ENCODE results near the gene RTL1. TPM values are rescaled to one million over a fixed set of nuclear protein-coding genes. Genes with fewer than 3 reads are reported as not detected.

The RTL1 gene
- total RNA-seq, 1 donor from 2014 or later: not detected

- ATAC-seq (ENCODE audit: low read depth) (no peak), DNase-seq (no peak)
- ChIA-PET CTCF (no interaction called here), POLR2A (no interaction called here)
- Mint-ChIP-seq H3K9me3 (no peaks in the 10 kb centered on the region), H3K4me3 (no peak overlapping the region), H3K4me1 (no peaks in the 10 kb centered on the region), H3K27me3 (no peaks in the 10 kb centered on the region), H3K27ac (no peak overlapping the region), H3K36me3 (ENCODE audit: low read depth) (no peaks in the 10 kb centered on the region)
- intact Hi-C loops (cut with micrococcal nuclease): no loop called here
- TF ChIP-seq, protein P1, sequence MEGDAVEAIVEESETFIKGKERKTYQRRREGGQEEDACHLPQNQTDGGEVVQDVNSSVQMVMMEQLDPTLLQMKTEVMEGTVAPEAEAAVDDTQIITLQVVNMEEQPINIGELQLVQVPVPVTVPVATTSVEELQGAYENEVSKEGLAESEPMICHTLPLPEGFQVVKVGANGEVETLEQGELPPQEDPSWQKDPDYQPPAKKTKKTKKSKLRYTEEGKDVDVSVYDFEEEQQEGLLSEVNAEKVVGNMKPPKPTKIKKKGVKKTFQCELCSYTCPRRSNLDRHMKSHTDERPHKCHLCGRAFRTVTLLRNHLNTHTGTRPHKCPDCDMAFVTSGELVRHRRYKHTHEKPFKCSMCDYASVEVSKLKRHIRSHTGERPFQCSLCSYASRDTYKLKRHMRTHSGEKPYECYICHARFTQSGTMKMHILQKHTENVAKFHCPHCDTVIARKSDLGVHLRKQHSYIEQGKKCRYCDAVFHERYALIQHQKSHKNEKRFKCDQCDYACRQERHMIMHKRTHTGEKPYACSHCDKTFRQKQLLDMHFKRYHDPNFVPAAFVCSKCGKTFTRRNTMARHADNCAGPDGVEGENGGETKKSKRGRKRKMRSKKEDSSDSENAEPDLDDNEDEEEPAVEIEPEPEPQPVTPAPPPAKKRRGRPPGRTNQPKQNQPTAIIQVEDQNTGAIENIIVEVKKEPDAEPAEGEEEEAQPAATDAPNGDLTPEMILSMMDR (IDR thresholded peaks at IDR 0.05): no peak
These were observed 10.3 kb downstream of the RTL1 start for GRCh38 chr14:100893228-100893601.

DNA sequence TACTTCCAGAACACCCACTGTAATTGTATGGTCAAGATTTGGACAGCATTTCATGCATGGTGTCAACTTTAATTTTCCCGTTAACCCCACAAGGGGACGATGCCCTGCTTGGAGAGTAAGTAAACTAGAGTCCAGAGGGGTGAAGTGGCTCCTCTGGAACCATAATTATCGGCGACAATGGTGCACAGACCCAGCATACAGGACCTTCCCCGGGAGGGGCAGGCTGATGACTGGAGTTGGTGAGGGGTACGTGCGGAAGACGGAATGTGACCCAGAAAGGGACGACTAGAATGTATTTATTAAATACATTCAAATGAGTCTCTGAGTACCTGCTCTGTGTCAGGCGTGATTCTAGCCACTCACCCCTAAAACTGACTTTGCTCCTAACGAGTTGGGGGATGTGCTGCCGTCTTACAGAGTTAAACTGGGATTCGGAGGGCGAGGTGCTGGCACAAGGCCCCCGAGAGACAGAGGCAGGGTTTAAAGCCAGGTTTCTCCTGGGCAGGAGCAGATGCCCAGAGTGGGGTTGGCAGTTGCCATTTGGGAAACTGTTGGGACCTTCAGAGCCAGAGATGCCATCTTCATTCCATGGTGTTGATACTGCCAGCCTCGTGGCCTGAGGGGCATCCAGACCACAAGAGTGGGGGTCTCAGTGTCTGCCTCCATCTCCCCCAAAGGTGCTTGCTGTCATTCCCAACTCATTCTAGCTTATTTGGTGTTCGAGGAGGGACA is 10.9 kb downstream of the RTL1 start:
- ChIA-PET POLR2A (no interaction called here), CTCF (no interaction called here)
- no peaks in the 10 kb centered on the region for H3K27me3 Mint-ChIP-seq
- DNase-seq: peak; percentile 7
- intact Hi-C loops (cut with micrococcal nuclease): no loop called here
- no peaks in the 10 kb centered on the region for H3K4me1 Mint-ChIP-seq
- no peak for ATAC-seq (ENCODE audit: low read depth)
- no peaks in the 10 kb centered on the region for H3K9me3 Mint-ChIP-seq
- H3K36me3 Mint-ChIP-seq (ENCODE audit: low read depth): no peaks in the 10 kb centered on the region
- H3K4me3 Mint-ChIP-seq: no peak overlapping the region
- no peak overlapping the region for H3K27ac Mint-ChIP-seq
- TF ChIP-seq, protein P1 (IDR thresholded peaks at IDR 0.05): no peak

DNA sequence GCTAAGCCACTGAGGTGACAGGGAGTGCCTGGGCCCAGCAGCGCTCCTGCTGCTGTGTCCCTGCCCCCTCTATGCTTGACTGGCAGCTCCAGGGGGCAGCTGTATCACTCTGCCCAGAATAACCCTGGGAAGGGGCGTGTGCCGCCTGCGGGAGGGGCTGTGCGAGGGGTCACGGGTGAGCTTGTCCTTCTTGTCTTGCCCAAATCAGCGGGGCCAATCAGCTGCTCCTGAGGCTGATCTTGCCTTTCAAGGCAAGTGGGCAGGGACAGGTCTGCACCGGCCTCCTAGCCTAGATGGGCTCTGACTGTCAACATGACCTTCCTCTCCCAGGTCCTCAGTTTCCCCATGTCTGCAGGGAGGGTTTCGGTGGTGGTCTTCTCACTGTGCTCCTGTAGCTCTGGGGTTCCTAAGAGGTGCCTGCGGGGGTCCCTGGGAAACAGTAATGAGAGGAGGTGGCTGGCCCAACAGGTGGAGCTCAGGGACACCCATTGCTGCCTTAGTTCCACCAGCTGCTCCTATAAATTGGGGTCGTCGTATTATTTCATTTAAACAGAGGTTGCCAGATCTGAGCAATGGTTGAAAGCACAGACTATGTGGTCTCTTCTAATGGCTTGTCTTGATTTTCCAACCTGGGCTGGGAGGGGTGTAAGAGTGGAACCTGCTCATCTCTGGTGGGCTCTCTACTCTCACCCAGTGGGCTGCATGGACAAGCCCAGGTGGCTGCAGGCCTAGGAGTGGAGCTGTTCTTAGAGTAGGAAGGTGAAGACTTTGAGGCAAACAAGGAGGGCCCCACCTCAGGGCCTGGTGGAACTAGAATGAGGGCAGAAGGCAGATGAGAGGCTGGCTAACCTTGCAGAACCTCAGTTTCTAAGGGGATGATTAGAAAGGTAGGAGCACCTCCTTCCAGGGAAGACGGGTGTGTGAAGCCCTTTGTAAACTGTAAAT is 11.7 kb downstream of the RTL1 start:
- H3K4me3 Mint-ChIP-seq: no peak overlapping the region
- H3K4me1 Mint-ChIP-seq: no peaks in the 10 kb centered on the region
- ChIA-PET CTCF (no interaction called here), POLR2A (no interaction called here)
- no peaks in the 10 kb centered on the region for H3K9me3 Mint-ChIP-seq
- ATAC-seq (ENCODE audit: low read depth) (no peak), DNase-seq (peak; percentile 7)
- no peaks in the 10 kb centered on the region for H3K36me3 Mint-ChIP-seq (ENCODE audit: low read depth)
- intact Hi-C loops (cut with micrococcal nuclease): no loop called here
- no peak overlapping the region for H3K27ac Mint-ChIP-seq
- H3K27me3 Mint-ChIP-seq: no peaks in the 10 kb centered on the region
- TF ChIP-seq, protein P1 (IDR thresholded peaks at IDR 0.05): no peak

GRCh38 chr14:100891051-100891450 is 12.5 kb downstream of the RTL1 start:
- Mint-ChIP-seq H3K9me3 (no peaks in the 10 kb centered on the region), H3K27ac (no peak overlapping the region), H3K4me1 (no peaks in the 10 kb centered on the region), H3K36me3 (ENCODE audit: low read depth) (no peaks in the 10 kb centered on the region), H3K4me3 (no peak overlapping the region), H3K27me3 (no peaks in the 10 kb centered on the region)
- ChIA-PET CTCF (no interaction called here), POLR2A (no interaction called here)
- ATAC-seq (ENCODE audit: low read depth): no peak
- intact Hi-C loops (cut with micrococcal nuclease): no loop called here
- peak; percentile 1 for DNase-seq
- TF ChIP-seq, protein P1 (IDR thresholded peaks at IDR 0.05): no peak

GRCh38 chr14:100890061-100890850 is 13.3 kb downstream of the RTL1 start:
- no peaks in the 10 kb centered on the region for H3K9me3 Mint-ChIP-seq
- TF ChIP-seq, protein P1 (IDR thresholded peaks at IDR 0.05): no peak
- no peak for DNase-seq
- H3K4me1 Mint-ChIP-seq: no peaks in the 10 kb centered on the region
- H3K27me3 Mint-ChIP-seq: no peaks in the 10 kb centered on the region
- H3K36me3 Mint-ChIP-seq (ENCODE audit: low read depth): no peaks in the 10 kb centered on the region
- no peak overlapping the region for H3K4me3 Mint-ChIP-seq
- no peak overlapping the region for H3K27ac Mint-ChIP-seq
- intact Hi-C loops (cut with micrococcal nuclease): no loop called here
- CTCF ChIA-PET: no interaction called here
- POLR2A ChIA-PET: no interaction called here
- ATAC-seq (ENCODE audit: low read depth): no peak

Data from activated B cell treated with CpG ODN at 0.5 μM for 24 hours (primary cell).